HCT116 (cell line): ENCODE data around the gene ZNHIT1. TPM values are rescaled to one million over a fixed set of nuclear protein-coding genes. Genes with fewer than 3 reads are reported as not detected.

Experiments
- ATAC-seq: fragments of 200-7000 bp; cut with Tn5 transposase; 2 replicates; pipeline ENCODE4 v1.9.1; 2020; ENCODE audit warnings: mild to moderate bottlenecking, moderate library complexity
- BruUV-seq: library from RNA; stranded (reverse); fragments of 400-500 nt; replicated peaks from 2 replicates; lab custom pipeline; 2021; lab: Mats Ljungman, UMichigan
- CTCF ChIA-PET: fragments of 300-600 bp; sonication (Branson Sonifier 250); formaldehyde crosslinking; loops from one replicate; lab custom pipeline; 2021; ENCODE audit warnings: antibody characterized with exemption; lab: Charles Lee
- POLR2A ChIA-PET: fragments of 300-600, 350-600 bp; sonication (Branson Sonifier 250); formaldehyde crosslinking; loops from one replicate; lab custom pipeline; 2021; ENCODE audit warnings: antibody characterized with exemption; lab: Charles Lee
- RAD21 ChIA-PET, 2 experiments: fragments of 300-600 bp; sonication (Branson Sonifier 250); formaldehyde crosslinking; loops; one replicate each; lab custom pipeline; 2023; ENCODE audit warnings: low total read pairs in 2 of 2; ENCODE audit not compliant: uncharacterized antibody in 2 of 2, unreplicated experiment in 2 of 2, low non-redundant PET in 1 of 2; lab: Charles Lee
- DNase-seq: peaks from one replicate; pipeline ENCODE4 v3.0.0-alpha.2; 2010; ENCODE audit warnings: low read depth, low spot score
- H2AFZ ChIP-seq: fragments of 200-600 bp; shearing (Covaris generic), sonication (generic); 2 replicates; pipeline ENCODE4 v1.6.1; 2017; ENCODE audit warnings: low read depth, mixed run types, mixed read lengths, antibody characterized with exemption, low read length; ENCODE audit not compliant: poor library complexity, severe bottlenecking
- H3K27ac ChIP-seq: 2 replicates; pipeline ENCODE4 v1.5.1; 2012; ENCODE audit warnings: low read depth, low read length
- H3K27me3 ChIP-seq: fragments of 200-600 bp; sonication (generic); 2 replicates; pipeline ENCODE4 v1.6.1; 2016; ENCODE audit warnings: mixed run types, low read length, mixed read lengths; ENCODE audit not compliant: insufficient read depth
- H3K36me3 ChIP-seq, 2 experiments: fragments of 200-500 bp in 1 of 2; fragments of 200-600 bp in 1 of 2; sonication (Bioruptor generic) in 1 of 2; sonication (generic) in 1 of 2; 2 replicates each; pipeline versions ENCODE4 v1.5.1 to v1.6.1; 2014 to 2016; ENCODE audit warnings: low read length in 2 of 2, inconsistent platforms in 1 of 2, mixed read lengths in 1 of 2, mixed run types in 1 of 2; ENCODE audit not compliant: insufficient read depth in 2 of 2, control insufficient read depth in 1 of 2
- H3K4me1 ChIP-seq, 2 experiments: fragments of 200-600 bp in 1 of 2; sonication (generic) in 1 of 2; 2 replicates each; pipeline versions ENCODE4 v1.5.1 to v1.6.1; 2012 to 2017; ENCODE audit warnings: low read length in 2 of 2, inconsistent platforms in 1 of 2, mild to moderate bottlenecking in 1 of 2, mixed read lengths in 1 of 2, mixed run types in 1 of 2, moderate library complexity in 1 of 2; ENCODE audit not compliant: insufficient read depth in 2 of 2, control insufficient read depth in 1 of 2
- H3K4me2 ChIP-seq: fragments of 200-600 bp; sonication (generic); 2 replicates; pipeline ENCODE4 v1.6.1; 2017; ENCODE audit warnings: mixed run types, low read length, mixed read lengths
- H3K4me3 ChIP-seq, 2 experiments: fragments of 200-600 bp in 1 of 2; sonication (generic) in 1 of 2; replicated peaks in 1 of 2; 2 replicates each; pipeline ENCODE4 v1.5.1; 2011 to 2016; ENCODE audit warnings: low read length in 2 of 2, control low read depth in 1 of 2, low read depth in 1 of 2, mild to moderate bottlenecking in 1 of 2, mixed read lengths in 1 of 2, mixed run types in 1 of 2
- H3K79me2 ChIP-seq: fragments of 200-600 bp; sonication (generic); 2 replicates; pipeline ENCODE4 v1.6.1; 2017; ENCODE audit warnings: mild to moderate bottlenecking, mixed run types, low read length, moderate library complexity, mixed read lengths; ENCODE audit not compliant: insufficient read depth
- H3K9ac ChIP-seq: fragments of 200-600 bp; sonication (generic); 2 replicates; pipeline ENCODE4 v1.6.1; 2016; ENCODE audit warnings: low read length, mixed read lengths
- H3K9me2 ChIP-seq: fragments of 200-600 bp; sonication (generic), shearing (Covaris generic); 2 replicates; pipeline ENCODE4 v1.6.1; 2017; ENCODE audit warnings: mixed run types, mild to moderate bottlenecking, moderate library complexity; ENCODE audit not compliant: insufficient read depth
- H3K9me3 ChIP-seq, 2 experiments: fragments of 200-500 bp in 1 of 2; fragments of 200-600 bp in 1 of 2; sonication (Bioruptor generic) in 1 of 2; sonication (generic) in 1 of 2; 2 replicates each; pipeline ENCODE4 v1.6.1; 2014 to 2017; ENCODE audit warnings: low read length in 2 of 2, mixed read lengths in 2 of 2, inconsistent platforms in 1 of 2, low read depth in 1 of 2, mild to moderate bottlenecking in 1 of 2, mixed run types in 1 of 2, moderate library complexity in 1 of 2; ENCODE audit not compliant: control insufficient read depth in 1 of 2, insufficient read depth in 1 of 2
- H4K20me1 ChIP-seq: fragments of 200-600 bp; sonication (generic), shearing (Covaris generic); 2 replicates; pipeline ENCODE4 v1.6.1; 2017; ENCODE audit warnings: mixed run types, mild to moderate bottlenecking, moderate library complexity; ENCODE audit not compliant: insufficient read depth
- ELF1 ChIP-seq: IDR thresholded peaks from 2 replicates; pipeline ENCODE4 v1.6.1; 2012; ENCODE audit warnings: low read depth, borderline replicate concordance
- EZH2phosphoT487 ChIP-seq: fragments of 200-600 bp; IDR thresholded peaks from 2 replicates; pipeline ENCODE4 v1.6.1; 2018; ENCODE audit warnings: antibody characterized with exemption, borderline replicate concordance
- FOSL1 ChIP-seq: IDR thresholded peaks from 2 replicates; pipeline ENCODE4 v1.6.1; 2012; ENCODE audit warnings: low read depth
- POLR2A ChIP-seq: IDR thresholded peaks from 2 replicates; pipeline ENCODE4 v1.7.0; 2011; ENCODE audit warnings: borderline replicate concordance; ENCODE audit not compliant: insufficient read depth, insufficient read length; ENCODE audit errors: extremely low read depth
- SP1 ChIP-seq: IDR thresholded peaks from 2 replicates; pipeline ENCODE4 v1.6.1; 2012; ENCODE audit warnings: low read depth
- SRF ChIP-seq: IDR thresholded peaks from 2 replicates; pipeline ENCODE4 v1.6.1; 2012; ENCODE audit warnings: low read depth
- intact Hi-C: fragments of 100-400 bp; cut with micrococcal nuclease; formaldehyde crosslinking; loops from 2 replicates; pipeline ENCODE4 v1.10.0; 2022
- total RNA-seq: library from RNA; stranded (reverse); gene quantifications from one replicate; pipeline ENCODE4 v1.2.1, GENCODE V29; 2021; ENCODE audit not compliant: unreplicated experiment
- TF ChIP-seq, protein P1 (sequence below): IDR thresholded peaks from 2 replicates; pipeline ENCODE4 v1.6.1; 2011; ENCODE audit warnings: mild to moderate bottlenecking, low read length, moderate library complexity; ENCODE audit not compliant: insufficient replicate concordance; ENCODE audit errors: extremely low read depth

The ZNHIT1 gene
- total RNA-seq, 1 experiment from 2014 or later, result 69.4 TPM

DNA sequence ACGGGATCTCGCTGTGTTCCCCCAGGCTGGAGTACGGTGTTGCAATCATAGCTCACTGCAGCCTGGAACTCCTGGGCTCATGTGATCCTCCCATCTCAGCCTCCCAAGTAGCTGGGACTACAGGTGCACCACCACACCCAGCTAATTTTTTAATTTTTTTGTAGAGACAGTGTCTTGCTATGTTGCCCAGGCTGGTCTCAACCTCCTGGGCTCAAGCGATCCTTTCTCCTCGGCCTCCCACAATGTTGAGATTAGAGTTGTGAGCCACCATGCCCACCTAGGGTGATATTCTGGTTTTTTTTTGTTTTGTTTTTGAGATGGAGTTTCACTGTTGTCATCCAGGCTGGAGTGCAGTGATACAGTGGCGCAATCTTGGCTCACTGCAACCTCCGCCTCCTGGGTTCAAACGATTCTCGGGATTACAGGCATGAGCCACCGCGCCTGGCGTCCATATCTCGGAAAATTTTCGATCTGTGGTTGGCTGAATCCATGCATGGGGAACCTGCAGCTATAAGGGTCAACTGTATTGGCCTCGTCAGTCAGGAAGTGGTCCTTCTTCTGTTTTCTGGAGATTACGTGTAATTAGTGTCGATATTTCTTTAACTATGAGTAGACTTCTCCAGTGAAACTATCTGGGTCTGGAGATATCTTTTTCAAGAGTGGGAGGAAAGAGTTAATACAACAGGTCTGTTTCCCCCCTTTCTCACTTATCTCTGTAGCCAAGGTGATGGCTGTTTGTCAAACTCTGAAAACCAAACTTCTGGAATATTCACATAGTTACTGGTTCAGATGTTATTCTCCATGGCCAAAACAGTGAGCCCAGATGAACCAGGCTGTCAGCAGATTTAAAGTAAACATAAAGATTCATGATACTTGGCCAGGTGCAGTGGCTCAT is 47.9 kb downstream of the ZNHIT1 start:
- ChIA-PET CTCF (interaction anchor here (1.0 to 1.4 kb wide), 2 partner anchors 17 kb away, joined by 3 to 4 read pairs; no protein-coding TSS in a partner anchor), RAD21 (no interaction called here)
- Histone ChIP-seq H3K79me2 (no peaks in the 10 kb centered on the region), H4K20me1 (no peaks in the 10 kb centered on the region), H3K4me1 (peaks cover 0 to 4% of the 10 kb centered on the region in 2 experiments; a peak in 2 of 4 replicates), H3K27me3 (no peaks in the 10 kb centered on the region), H3K36me3 (no peaks in the 10 kb centered on the region)
- TF ChIP-seq SP1, result no peak
- TF ChIP-seq ELF1, result no peak
- TF ChIP-seq SRF, result no peak
- no peak for TF ChIP-seq FOSL1
- TF ChIP-seq EZH2phosphoT487, result no peak
- no peak for TF ChIP-seq POLR2A
- TF ChIP-seq, protein P1, sequence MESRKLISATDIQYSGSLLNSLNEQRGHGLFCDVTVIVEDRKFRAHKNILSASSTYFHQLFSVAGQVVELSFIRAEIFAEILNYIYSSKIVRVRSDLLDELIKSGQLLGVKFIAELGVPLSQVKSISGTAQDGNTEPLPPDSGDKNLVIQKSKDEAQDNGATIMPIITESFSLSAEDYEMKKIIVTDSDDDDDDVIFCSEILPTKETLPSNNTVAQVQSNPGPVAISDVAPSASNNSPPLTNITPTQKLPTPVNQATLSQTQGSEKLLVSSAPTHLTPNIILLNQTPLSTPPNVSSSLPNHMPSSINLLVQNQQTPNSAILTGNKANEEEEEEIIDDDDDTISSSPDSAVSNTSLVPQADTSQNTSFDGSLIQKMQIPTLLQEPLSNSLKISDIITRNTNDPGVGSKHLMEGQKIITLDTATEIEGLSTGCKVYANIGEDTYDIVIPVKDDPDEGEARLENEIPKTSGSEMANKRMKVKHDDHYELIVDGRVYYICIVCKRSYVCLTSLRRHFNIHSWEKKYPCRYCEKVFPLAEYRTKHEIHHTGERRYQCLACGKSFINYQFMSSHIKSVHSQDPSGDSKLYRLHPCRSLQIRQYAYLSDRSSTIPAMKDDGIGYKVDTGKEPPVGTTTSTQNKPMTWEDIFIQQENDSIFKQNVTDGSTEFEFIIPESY, result no peak
- TF ChIP-seq, all 23 proteins: peak for 0
- Histone ChIP-seq H3K4me2 (no peak overlapping the region), H3K9ac (no peak overlapping the region), H2AFZ (no peak overlapping the region), H3K27ac (no peak overlapping the region), H3K9me3 (no peaks in the 10 kb centered on the region), H3K9me2 (no peaks in the 10 kb centered on the region), H3K4me3 (no peak overlapping the region)
- POLR2A ChIA-PET, result no interaction called here
- ATAC-seq, result no peak
- no TSS peak for BruUV-seq
- intact Hi-C loops, result no loop called here
- DNase-seq, result no peak
